HepG2 (cell line): Measurements from ENCODE around the gene SEMA4B. TPM values are rescaled to one million over a fixed set of nuclear protein-coding genes. Genes with fewer than 3 reads are reported as not detected.

ENCODE experiments used
- DRAP1 ChIP-seq: IDR thresholded peaks from 2 replicates; pipeline ENCODE4 v1.6.1; 2016; ENCODE audit warnings: missing genetic modification reagents, missing compliant biosample characterization
- FOXA1 ChIP-seq, 2 experiments: fragments of 450-650 bp in 1 of 2; sonication (generic) in 1 of 2; formaldehyde crosslinking in 1 of 2; IDR thresholded peaks; 2 replicates each; pipeline versions ENCODE4 v1.4.0 to v1.6.1; 2016 to 2020; ENCODE audit warnings: missing genetic modification reagents in 1 of 2
- FOXJ3 ChIP-seq: sonication (generic); formaldehyde crosslinking; IDR thresholded peaks from 2 replicates; pipeline ENCODE4 v1.4.0; 2020; ENCODE audit warnings: missing genetic modification reagents, mild to moderate bottlenecking, borderline replicate concordance
- FUBP1 ChIP-seq: sonication (generic); formaldehyde crosslinking; IDR thresholded peaks from 2 replicates; pipeline ENCODE4 v1.5.1; 2020; ENCODE audit warnings: missing genetic modification reagents, mild to moderate bottlenecking, borderline replicate concordance
- HNRNPL ChIP-seq: fragments of 200-400 bp; formaldehyde crosslinking; IDR thresholded peaks from 2 replicates; pipeline ENCODE4 v1.6.1; 2017; ENCODE audit warnings: mild to moderate bottlenecking, low read depth, low read length
- NCOA1 ChIP-seq: sonication (generic); formaldehyde crosslinking; IDR thresholded peaks from 2 replicates; pipeline ENCODE4 v1.9.0; 2021; ENCODE audit warnings: missing genetic modification reagents
- PATZ1 ChIP-seq: sonication (generic); formaldehyde crosslinking; IDR thresholded peaks from 2 replicates; pipeline ENCODE4 v1.4.0; 2020; ENCODE audit warnings: missing genetic modification reagents
- REXO4 ChIP-seq: sonication (generic); formaldehyde crosslinking; IDR thresholded peaks from 2 replicates; pipeline ENCODE4 v1.8.0; 2022; ENCODE audit warnings: missing genetic modification reagents, mild to moderate bottlenecking, borderline replicate concordance
- SNAPC4 ChIP-seq: sonication (generic); formaldehyde crosslinking; IDR thresholded peaks from 2 replicates; pipeline ENCODE4 v1.4.0; 2020; ENCODE audit warnings: mild to moderate bottlenecking, missing genetic modification reagents
- SP2 ChIP-seq: sonication (generic); formaldehyde crosslinking; IDR thresholded peaks from 2 replicates; pipeline ENCODE4 v1.5.1; 2020; ENCODE audit warnings: mild to moderate bottlenecking, missing genetic modification reagents
- UBTF ChIP-seq: sonication (generic); formaldehyde crosslinking; IDR thresholded peaks from 2 replicates; pipeline ENCODE4 v1.4.0; 2020; ENCODE audit warnings: mild to moderate bottlenecking, missing genetic modification reagents
- ZC3H4 ChIP-seq: sonication (generic); formaldehyde crosslinking; IDR thresholded peaks from 2 replicates; pipeline ENCODE4 v1.4.0; 2020; ENCODE audit warnings: missing genetic modification reagents, borderline replicate concordance
- ZNF121 ChIP-seq: sonication (generic); formaldehyde crosslinking; IDR thresholded peaks from 2 replicates; pipeline ENCODE4 v1.5.0; 2020; ENCODE audit warnings: mild to moderate bottlenecking, missing genetic modification reagents
- ZNF296 ChIP-seq: sonication (generic); formaldehyde crosslinking; conservative IDR thresholded peaks from 2 replicates; pipeline ENCODE4 v1.5.0; 2020; ENCODE audit warnings: mild to moderate bottlenecking, missing genetic modification reagents
- ZNF768 ChIP-seq: sonication (generic); formaldehyde crosslinking; IDR thresholded peaks from 2 replicates; pipeline ENCODE4 v1.4.0; 2020; ENCODE audit warnings: missing genetic modification reagents
- ZNF883 ChIP-seq: sonication (generic); formaldehyde crosslinking; IDR thresholded peaks from 2 replicates; pipeline ENCODE4 v1.5.1; 2020; ENCODE audit warnings: mild to moderate bottlenecking, missing genetic modification reagents; ENCODE audit errors: not compliant biosample characterization
- polyA plus RNA-seq, 8 experiments: library from polyadenylated mRNA; depleted of rRNA in 3 of 8; stranded (reverse) in 7 of 8; unstranded in 1 of 8; fragments of >200 nt; fragmentation: Illumina TruSeq in 4 of 8; extraction: Trizol in 4 of 8; gene quantifications; 2 replicates each; pipeline versions ENCODE4 v1.2.1 to v1.2.3, GENCODE V29; 2011 to 2016; ENCODE audit warnings: low read depth in 4 of 8, missing spikeins in 1 of 8, mixed read lengths in 1 of 8; ENCODE audit not compliant: insufficient read depth in 1 of 8
- total RNA-seq, 5 experiments: library from RNA; depleted of rRNA; stranded (reverse); fragments of >200 nt; fragmentation: Illumina TruSeq; extraction: Trizol; gene quantifications; 2 replicates each; pipeline ENCODE4 v1.2.3, GENCODE V29; 2016; ENCODE audit warnings: low read depth in 1 of 5

Gene SEMA4B
- total and polyA plus RNA-seq, 2 of the 13 experiments (the other 11 are each of a cell fraction or from before 2014, with no cell fraction given): 2.1 to 17.0 TPM

GRCh38 chr15:90191794-90192509, 9.2 kb upstream of the SEMA4B start (continued):
- peak; percentile 26; the same call in 1 of the 2 replicates for TF ChIP-seq UBTF
- no peak for TF ChIP-seq FOXA1 (IDR thresholded peaks at IDR 0.05)
- no peak for TF ChIP-seq FOXA1 (CRISPR knock-in tag; IDR thresholded peaks at IDR 0.05)
- no peak for TF ChIP-seq FUBP1
- no peak for TF ChIP-seq ZNF883 (CRISPR knock-in tag)
- TF ChIP-seq ZNF768 (CRISPR knock-in tag): peak; percentile 66; the same call in 1 of the 2 replicates
- TF ChIP-seq REXO4: no peak
- peak; percentile 93 for TF ChIP-seq PATZ1 (CRISPR knock-in tag)
- TF ChIP-seq ZNF121 (CRISPR knock-in tag): peak; percentile 48; the same call in 1 of the 2 replicates
- TF ChIP-seq ZNF296 (CRISPR knock-in tag): no peak
- TF ChIP-seq ZC3H4 (CRISPR knock-in tag): no peak
- TF ChIP-seq NCOA1: no peak
- TF ChIP-seq SP2 (CRISPR knock-in tag): 0 out of 2 replicates have a peak, but pooled peaks have one; percentile 18
- peak; percentile 36; the same call in 1 of the 2 replicates for TF ChIP-seq DRAP1 (CRISPR knock-in tag)
- TF ChIP-seq SNAPC4: no peak
- peak; percentile 15; the same call in 1 of the 2 replicates for TF ChIP-seq FOXJ3 (CRISPR knock-in tag)
- TF ChIP-seq HNRNPL: peak; percentile 97
